ENCODE data around the gene CHDH.

CHDH gene

DNA sequence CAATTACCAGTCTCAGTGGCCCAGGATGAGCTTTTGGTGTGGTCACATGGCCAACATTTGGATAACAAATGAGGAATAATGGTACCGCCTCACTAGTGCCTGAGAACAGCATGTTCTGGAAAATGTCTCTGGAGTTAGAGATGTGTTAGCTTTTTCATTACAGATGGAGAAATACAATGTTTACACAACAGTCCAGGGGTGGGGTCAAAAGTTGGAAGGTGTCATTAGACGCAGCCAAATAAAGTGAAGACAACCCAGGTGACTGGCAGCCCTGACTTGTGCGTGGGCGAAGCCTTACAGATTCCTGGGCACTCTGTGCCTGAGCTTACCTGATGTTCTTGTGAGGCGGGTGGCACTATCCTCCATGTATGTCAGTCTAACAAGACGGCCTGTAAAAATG, 13.0 kb upstream of the CHDH start:
- CTCF ChIA-PET = interaction anchor here (1.4 kb wide), 1 partner anchor 16 kb away, joined by 3 read pairs; no protein-coding TSS in a partner anchor
- no peak overlapping the region for H3K4me3 ChIP-seq (ENCODE audit: low read depth, low read length)
- no peak for DNase-seq (ENCODE audit: low read depth, low spot score)
- TF ChIP-seq, protein P1, sequence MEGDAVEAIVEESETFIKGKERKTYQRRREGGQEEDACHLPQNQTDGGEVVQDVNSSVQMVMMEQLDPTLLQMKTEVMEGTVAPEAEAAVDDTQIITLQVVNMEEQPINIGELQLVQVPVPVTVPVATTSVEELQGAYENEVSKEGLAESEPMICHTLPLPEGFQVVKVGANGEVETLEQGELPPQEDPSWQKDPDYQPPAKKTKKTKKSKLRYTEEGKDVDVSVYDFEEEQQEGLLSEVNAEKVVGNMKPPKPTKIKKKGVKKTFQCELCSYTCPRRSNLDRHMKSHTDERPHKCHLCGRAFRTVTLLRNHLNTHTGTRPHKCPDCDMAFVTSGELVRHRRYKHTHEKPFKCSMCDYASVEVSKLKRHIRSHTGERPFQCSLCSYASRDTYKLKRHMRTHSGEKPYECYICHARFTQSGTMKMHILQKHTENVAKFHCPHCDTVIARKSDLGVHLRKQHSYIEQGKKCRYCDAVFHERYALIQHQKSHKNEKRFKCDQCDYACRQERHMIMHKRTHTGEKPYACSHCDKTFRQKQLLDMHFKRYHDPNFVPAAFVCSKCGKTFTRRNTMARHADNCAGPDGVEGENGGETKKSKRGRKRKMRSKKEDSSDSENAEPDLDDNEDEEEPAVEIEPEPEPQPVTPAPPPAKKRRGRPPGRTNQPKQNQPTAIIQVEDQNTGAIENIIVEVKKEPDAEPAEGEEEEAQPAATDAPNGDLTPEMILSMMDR (IDR thresholded peaks at IDR 0.05; ENCODE audit: insufficient read depth, low read length, missing control alignments) = no peak
- POLR2A ChIA-PET = no interaction called here

DNA sequence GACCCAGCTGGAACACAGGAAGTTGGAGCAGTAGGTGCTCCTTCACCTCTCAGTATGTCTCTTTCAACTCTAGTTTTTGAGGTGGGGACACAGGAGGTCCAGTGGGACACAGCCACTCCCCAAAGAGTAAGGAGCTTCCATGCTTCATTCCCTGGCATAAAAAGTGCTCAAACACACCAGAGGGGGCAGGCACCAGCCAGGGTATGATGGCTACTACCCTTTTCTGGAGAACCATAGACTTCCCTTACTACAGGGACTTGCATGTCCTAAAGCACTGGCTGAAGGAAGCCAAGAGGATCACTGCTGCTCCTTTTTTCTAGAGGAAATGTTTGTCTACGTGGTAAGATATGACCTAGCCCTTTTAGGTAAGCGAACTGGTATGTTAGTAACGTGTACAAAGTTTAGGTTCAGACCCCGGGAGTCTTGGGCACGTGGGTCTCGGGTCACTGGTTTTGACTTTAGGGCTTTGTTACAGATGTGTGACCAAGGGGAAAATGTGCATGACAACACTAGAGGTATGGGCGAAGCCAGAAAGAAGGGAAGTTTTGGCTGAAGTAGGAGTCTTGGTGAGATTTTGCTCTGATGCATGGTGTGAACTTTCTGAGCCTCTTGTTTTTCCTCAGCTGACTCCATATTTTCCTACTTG, 12.0 kb upstream of the CHDH start:
- POLR2A ChIA-PET = no interaction called here
- CTCF ChIA-PET = no interaction called here
- no peak for DNase-seq (ENCODE audit: low read depth, low spot score)
- H3K4me3 ChIP-seq (ENCODE audit: low read depth, low read length) = no peak overlapping the region
- TF ChIP-seq, protein P1 (IDR thresholded peaks at IDR 0.05; ENCODE audit: insufficient read depth, low read length, missing control alignments) = no peak

- TF ChIP-seq, protein P1 (IDR thresholded peaks at IDR 0.05; ENCODE audit: insufficient read depth, low read length, missing control alignments) = no peak
- no peak overlapping the region for H3K4me3 ChIP-seq (ENCODE audit: low read depth, low read length)
- no peak for DNase-seq (ENCODE audit: low read depth, low spot score)
- POLR2A ChIA-PET = no interaction called here
- CTCF ChIA-PET = interaction anchor here (0.8 kb wide), 1 partner anchor 742 kb away, joined by 3 read pairs; no protein-coding TSS in a partner anchor
Observed at GRCh38 chr3:53856964-53857363, 10.7 kb upstream of the CHDH start.

DNA sequence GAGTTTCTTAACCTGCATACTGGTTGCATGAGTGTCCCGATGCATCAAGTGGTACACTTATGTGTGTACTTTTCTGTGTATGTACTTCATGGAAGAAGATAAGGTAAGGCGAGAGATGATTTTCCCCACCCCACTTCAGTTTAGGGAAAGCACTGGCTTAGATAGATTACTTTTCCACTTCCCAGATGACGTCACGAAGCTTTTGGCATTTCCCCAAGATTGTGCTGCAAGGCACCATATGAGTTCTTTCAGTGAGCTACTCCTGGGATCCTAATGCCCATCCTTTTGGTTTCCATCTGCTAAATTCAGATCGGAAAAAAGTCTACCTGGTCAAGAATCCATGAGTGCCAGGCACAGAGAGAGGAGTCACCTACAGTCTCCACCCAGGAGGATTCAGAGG, 4.7 kb upstream of the CHDH start:
- DNase-seq (ENCODE audit: low read depth, low spot score) = no peak
- ChIA-PET CTCF (no interaction called here), POLR2A (no interaction called here)
- TF ChIP-seq, protein P1 (IDR thresholded peaks at IDR 0.05; ENCODE audit: insufficient read depth, low read length, missing control alignments) = no peak
- H3K4me3 ChIP-seq (ENCODE audit: low read depth, low read length) = no peak overlapping the region

- no peak overlapping the region for H3K4me3 ChIP-seq (ENCODE audit: low read depth, low read length)
- DNase-seq (ENCODE audit: low read depth, low spot score) = no peak
- ChIA-PET POLR2A (no interaction called here), CTCF (no interaction called here)
- TF ChIP-seq, protein P1 (IDR thresholded peaks at IDR 0.05; ENCODE audit: insufficient read depth, low read length, missing control alignments) = no peak
Observed at GRCh38 chr3:53849916-53850315, 3.7 kb upstream of the CHDH start.

DNA sequence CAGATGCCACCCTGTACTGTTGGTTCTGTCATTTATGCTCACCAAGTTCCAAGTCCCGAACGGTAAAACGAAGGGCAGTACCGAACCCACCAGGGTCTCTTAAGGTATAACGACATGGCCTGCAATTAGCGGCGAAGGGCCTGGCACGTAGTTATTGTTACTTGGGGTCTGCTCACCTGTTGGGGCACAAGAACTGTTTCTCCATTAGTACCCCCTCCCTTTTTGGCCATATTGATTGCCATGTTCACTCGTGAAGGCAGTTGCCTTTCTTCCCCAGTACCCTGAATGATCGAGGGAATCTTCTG, 584 bp upstream of the CHDH start:
- ChIA-PET POLR2A (no interaction called here), CTCF (no interaction called here)
- no peak for DNase-seq (ENCODE audit: low read depth, low spot score)
- TF ChIP-seq, protein P1 (IDR thresholded peaks at IDR 0.05; ENCODE audit: insufficient read depth, low read length, missing control alignments) = no peak
- H3K4me3 ChIP-seq (ENCODE audit: low read depth, low read length) = no peak overlapping the region

Measured in AG04449 (cell line).